Hepatocyte (in vitro differentiated cells): ENCODE measurements around the gene SLC44A1. TPM values are rescaled to one million over a fixed set of nuclear protein-coding genes. Genes with fewer than 3 reads are reported as not detected.
A peak's percentile ranks its signal among the peaks of the same experiment; 100 is the strongest.

Experiments used
- DNase-seq: peaks from one replicate; pipeline ENCODE4 v3.0.0-alpha.2; 2016; ENCODE audit warnings: low spot score
- H2AFZ ChIP-seq: fragments of 200-600 bp; sonication (generic); 2 replicates; pipeline ENCODE4 v1.6.0; 2016; ENCODE audit warnings: antibody characterized with exemption, mild to moderate bottlenecking
- H3K27ac ChIP-seq: fragments of 200-600 bp; sonication (generic); 2 replicates; pipeline ENCODE4 v1.5.1; 2016; ENCODE audit warnings: mild to moderate bottlenecking
- H3K27me3 ChIP-seq: fragments of 200-600 bp; sonication (generic); 2 replicates; pipeline ENCODE4 v1.6.1; 2016
- H3K36me3 ChIP-seq: fragments of 200-600 bp; sonication (generic); replicated peaks from 2 replicates; pipeline ENCODE4 v1.5.1; 2016; ENCODE audit warnings: low read depth; ENCODE audit not compliant: insufficient read depth
- H3K4me1 ChIP-seq: fragments of 200-600 bp; sonication (generic); 2 replicates; pipeline ENCODE4 v1.5.1; 2016; ENCODE audit warnings: mild to moderate bottlenecking, moderate library complexity; ENCODE audit not compliant: insufficient read depth
- H3K4me2 ChIP-seq: fragments of 200-600 bp; sonication (generic); 2 replicates; pipeline ENCODE4 v1.6.0; 2016
- H3K4me3 ChIP-seq: fragments of 200-600 bp; sonication (generic); 2 replicates; pipeline ENCODE4 v1.5.1; 2016; ENCODE audit warnings: mild to moderate bottlenecking
- H3K79me2 ChIP-seq: fragments of 200-600 bp; sonication (generic); 2 replicates; pipeline ENCODE4 v1.6.0; 2017; ENCODE audit warnings: mild to moderate bottlenecking
- H3K9me2 ChIP-seq: fragments of 200-600 bp; sonication (generic); replicated peaks from 2 replicates; pipeline ENCODE4 v1.6.0; 2017; ENCODE audit warnings: mild to moderate bottlenecking; ENCODE audit not compliant: insufficient read depth
- H3K9me3 ChIP-seq: fragments of 200-600 bp; sonication (generic); 2 replicates; pipeline ENCODE4 v1.5.1; 2016; ENCODE audit warnings: low read depth, mild to moderate bottlenecking
- H4K20me1 ChIP-seq: fragments of 200-600 bp; sonication (generic); 2 replicates; pipeline ENCODE4 v1.6.0; 2016; ENCODE audit warnings: mild to moderate bottlenecking; ENCODE audit not compliant: insufficient read depth, poor library complexity, severe bottlenecking
- CTCF ChIP-seq: fragments of 200-600 bp; sonication (generic); IDR thresholded peaks from 2 replicates; pipeline ENCODE4 v1.5.1; 2016; ENCODE audit warnings: antibody characterized with exemption, mild to moderate bottlenecking; ENCODE audit not compliant: poor library complexity
- EZH2 ChIP-seq: fragments of 200-600 bp; sonication (generic); IDR thresholded peaks from 2 replicates; pipeline ENCODE4 v1.6.1; 2016; ENCODE audit warnings: antibody characterized with exemption, mild to moderate bottlenecking, borderline replicate concordance
- EZH2phosphoT487 ChIP-seq: fragments of 200-600 bp; sonication (generic); IDR thresholded peaks from one replicate; pipeline ENCODE4 v1.6.1; 2018; ENCODE audit warnings: antibody characterized with exemption, mild to moderate bottlenecking, low read depth, moderate library complexity; ENCODE audit not compliant: unreplicated experiment, severe bottlenecking
- WGBS: methylation state at CpG from one replicate; pipeline ENCODE4 v1.1.6; 2016; ENCODE audit warnings: low lambda C conversion rate; ENCODE audit errors: missing lambda C conversion rate; 5-methylcytosine and 5-hydroxymethylcytosine counted together
- polyA plus RNA-seq: library from polyadenylated mRNA; unstranded; fragments of >200 nt; fragmentation: Nextera tagmentation; extraction: Ambion mirVana; gene quantifications from 2 replicates; pipeline ENCODE4 v1.2.1, GENCODE V29; 2016
- total RNA-seq: library from RNA; depleted of rRNA; stranded (reverse); fragments of >200 nt; gene quantifications from 2 replicates; pipeline ENCODE4 v1.2.3, GENCODE V29; 2014

The SLC44A1 gene
- 62.9 and 64.9 TPM in 2 replicates for total RNA-seq
- 26.4 and 31.3 TPM in 2 replicates for polyA plus RNA-seq

GRCh38 chr9:105244003-105244733 is at the start of gene SLC44A1:
TSS of gene SLC44A1 (plus strand) at chr9:105244651. CDS start at chr9:105244869, 218 bp downstream.
- peaks cover 38% of the 10 kb centered on the region for H3K4me1 ChIP-seq

GRCh38 chr9:105195259-105195658 is 49.2 kb upstream of the SLC44A1 start:
- WGBS, result 83% methylated on average over 2 of the region's 2 CpGs
- Histone ChIP-seq H2AFZ (no peak overlapping the region), H3K4me2 (no peak overlapping the region), H3K36me3 (no peaks in the 10 kb centered on the region), H3K79me2 (no peaks in the 10 kb centered on the region), H3K9me3 (no peaks in the 10 kb centered on the region), H3K27me3 (no peaks in the 10 kb centered on the region), H3K4me3 (no peak overlapping the region), H4K20me1 (no peaks in the 10 kb centered on the region), H3K4me1 (no peaks in the 10 kb centered on the region), H3K9me2 (no peaks in the 10 kb centered on the region), H3K27ac (no peak overlapping the region)
- DNase-seq, result no peak
- no peak for TF ChIP-seq EZH2
- no peak for TF ChIP-seq EZH2phosphoT487
- TF ChIP-seq CTCF, result no peak

More at GRCh38 chr9:105244003-105244733, at the start of gene SLC44A1:
- no peaks in the 10 kb centered on the region for H3K36me3 ChIP-seq
- H3K9me2 ChIP-seq, result no peaks in the 10 kb centered on the region
- no peaks in the 10 kb centered on the region for H3K9me3 ChIP-seq
- peak within 1 kb of the TSS; percentile 66 for H3K4me3 ChIP-seq
- no peak for TF ChIP-seq EZH2
- TF ChIP-seq EZH2phosphoT487, result no peak
- TF ChIP-seq CTCF, result no peak
- H3K79me2 ChIP-seq, result peaks cover 36% of the 10 kb centered on the region
- H3K4me2 ChIP-seq, result peak within 1 kb of the TSS; percentile 89
- DNase-seq, result peak; percentile 98
- peak within 1 kb of the TSS; percentile 91 for H3K27ac ChIP-seq
- 3% methylated on average over 34 of the region's 63 CpGs for WGBS
- H4K20me1 ChIP-seq, result peaks cover 5% of the 10 kb centered on the region
- H3K27me3 ChIP-seq, result no peaks in the 10 kb centered on the region
- H2AFZ ChIP-seq, result peak within 1 kb of the TSS; percentile 90

- TF ChIP-seq EZH2, result no peak
- no peak for TF ChIP-seq EZH2phosphoT487
- no peak for TF ChIP-seq CTCF
- H3K27me3 ChIP-seq, result no peaks in the 10 kb centered on the region
- H3K4me3 ChIP-seq, result no peak overlapping the region
- no peaks in the 10 kb centered on the region for H3K9me2 ChIP-seq
- no peak overlapping the region for H3K4me2 ChIP-seq
- no peak overlapping the region for H3K27ac ChIP-seq
- H4K20me1 ChIP-seq, result no peaks in the 10 kb centered on the region
- H2AFZ ChIP-seq, result no peak overlapping the region
- 98% methylated on average over 2 of the region's 2 CpGs for WGBS
- H3K4me1 ChIP-seq, result no peaks in the 10 kb centered on the region
- no peaks in the 10 kb centered on the region for H3K36me3 ChIP-seq
- no peaks in the 10 kb centered on the region for H3K79me2 ChIP-seq
- DNase-seq, result no peak
- no peaks in the 10 kb centered on the region for H3K9me3 ChIP-seq
These were observed 46.4 kb upstream of the SLC44A1 start for GRCh38 chr9:105198023-105198422.
